M059J (cell line): ENCODE data around the gene NINJ2. TPM values are rescaled to one million over a fixed set of nuclear protein-coding genes. Genes with fewer than 3 reads are reported as not detected.

Source experiments
- DNase-seq: peaks from one replicate; pipeline ENCODE4 v3.0.0-alpha.2; 2012; ENCODE audit warnings: low read depth
- total RNA-seq: library from RNA; depleted of rRNA; stranded (reverse); fragments of >200 nt; shearing (Covaris generic); gene quantifications from 2 replicates; pipeline ENCODE4 v1.2.3, GENCODE V29; 2014

NINJ2 gene
- total RNA-seq, 1 experiment from 2014 or later: 0.81 TPM

- peak; percentile 89 for DNase-seq
These were observed 92.8 kb downstream of the NINJ2 start for GRCh38 chr12:570435-570920.

GRCh38 chr12:569803-570434 lies 93.3 kb downstream of the NINJ2 start:
- DNase-seq: peak; percentile 80

- DNase-seq: no peak
These were observed 94.1 kb downstream of the NINJ2 start for GRCh38 chr12:569091-569676.

GRCh38 chr12:568486-568885 lies 94.8 kb downstream of the NINJ2 start:
- DNase-seq: no peak

- DNase-seq: no peak
These were observed 97.6 kb downstream of the NINJ2 start for GRCh38 chr12:565589-566105.

- DNase-seq: no peak
These were observed 98.1 kb downstream of the NINJ2 start for GRCh38 chr12:565161-565560.

GRCh38 chr12:563787-564298 lies 99.4 kb downstream of the NINJ2 start:
- no peak for DNase-seq

GRCh38 chr12:563250-563781 lies 99.9 kb downstream of the NINJ2 start:
- DNase-seq: no peak

GRCh38 chr12:562634-563033 lies 100.6 kb downstream of the NINJ2 start:
- no peak for DNase-seq

- DNase-seq: no peak
These were observed 101.2 kb downstream of the NINJ2 start for GRCh38 chr12:561908-562593.

GRCh38 chr12:561391-561705 lies 101.9 kb downstream of the NINJ2 start:
- no peak for DNase-seq

GRCh38 chr12:560691-561390 lies 102.4 kb downstream of the NINJ2 start:
- no peak for DNase-seq

GRCh38 chr12:559906-560455 lies 103.3 kb downstream of the NINJ2 start:
- no peak for DNase-seq

- no peak for DNase-seq
These were observed 103.9 kb downstream of the NINJ2 start for GRCh38 chr12:559208-559905.

GRCh38 chr12:558580-558979 lies 104.7 kb downstream of the NINJ2 start:
- DNase-seq: no peak

GRCh38 chr12:556498-556897 lies 106.7 kb downstream of the NINJ2 start:
- no peak for DNase-seq

- no peak for DNase-seq
These were observed 109.3 kb downstream of the NINJ2 start for GRCh38 chr12:554001-554285.

GRCh38 chr12:553216-554000 lies 109.8 kb downstream of the NINJ2 start:
- DNase-seq: no peak

- DNase-seq: no peak
These were observed 110.8 kb downstream of the NINJ2 start for GRCh38 chr12:552466-552865.

GRCh38 chr12:550473-551260 lies 112.6 kb downstream of the NINJ2 start:
- no peak for DNase-seq
